Activated CD4-positive, alpha-beta memory T cell treated with anti-CD3 and anti-CD28 coated beads for 36 hours (primary cell): ENCODE measurements around the gene RCOR1. TPM values are rescaled to one million over a fixed set of nuclear protein-coding genes. Genes with fewer than 3 reads are reported as not detected.

Experiments
- CTCF ChIA-PET: fragments of 350-600 bp; sonication (Branson Sonifier 250); formaldehyde crosslinking; loops from one replicate; lab custom pipeline; 2021; ENCODE audit warnings: antibody characterized with exemption, inconsistent platforms; lab: Charles Lee
- POLR2A ChIA-PET: fragments of 350-600 bp; sonication (Branson Sonifier 250); formaldehyde crosslinking; loops from one replicate; lab custom pipeline; 2021; ENCODE audit warnings: antibody characterized with exemption; lab: Charles Lee
- DNase-seq: peaks from one replicate; pipeline ENCODE4 v3.0.0-alpha.2; 2020
- H3K27ac Mint-ChIP-seq: one replicate; pipeline ENCODE4 v1.8.0; 2021; ENCODE audit warnings: mixed read lengths
- H3K27me3 Mint-ChIP-seq: one replicate; pipeline ENCODE4 v1.8.0; 2021; ENCODE audit warnings: mixed read lengths
- H3K36me3 Mint-ChIP-seq: one replicate; pipeline ENCODE4 v1.8.0; 2021; ENCODE audit warnings: mixed read lengths
- H3K4me1 Mint-ChIP-seq: one replicate; pipeline ENCODE4 v1.8.0; 2021; ENCODE audit warnings: low read depth, mixed read lengths
- H3K4me3 Mint-ChIP-seq: one replicate; pipeline ENCODE4 v1.8.0; 2021; ENCODE audit warnings: mild to moderate bottlenecking, mixed read lengths
- H3K9me3 Mint-ChIP-seq: one replicate; pipeline ENCODE4 v1.8.0; 2021; ENCODE audit warnings: mixed read lengths
- intact Hi-C: fragments of 100-400 bp; cut with micrococcal nuclease; formaldehyde crosslinking; loops from one replicate; pipeline ENCODE4 v1.15.1; 2023
- total RNA-seq, 2 experiments: library from RNA; stranded (reverse); gene quantifications; one replicate each; pipeline ENCODE4 v1.2.3, GENCODE V29; 2021

The RCOR1 gene
- total RNA-seq, 2 experiments from 2014 or later = 14.1 to 14.3 TPM

- Mint-ChIP-seq H3K4me3 (no peak overlapping the region), H3K27me3 (no peaks in the 10 kb centered on the region), H3K27ac (no peak overlapping the region), H3K4me1 (peaks cover 4% of the 10 kb centered on the region), H3K36me3 (no peaks in the 10 kb centered on the region), H3K9me3 (no peaks in the 10 kb centered on the region)
- intact Hi-C loops = loop anchor here (1.0 kb wide), 1 partner anchor 45 kb away; no protein-coding TSS in a partner anchor
- ChIA-PET POLR2A (no interaction called here), CTCF (no interaction called here)
- DNase-seq = no peak
Observed at GRCh38 chr14:102588821-102589220, 3.6 kb upstream of the RCOR1 start.

- no peaks in the 10 kb centered on the region for H3K27me3 Mint-ChIP-seq
- CTCF ChIA-PET = interaction anchor here (1.6 kb wide), 1 partner anchor 18 kb away, joined by 3 read pairs; no protein-coding TSS in a partner anchor
- H3K27ac Mint-ChIP-seq = no peak overlapping the region
- intact Hi-C loops = loop anchor here (1.0 to 10.0 kb wide), 5 partner anchors 46 to 273 kb away; partner anchors contain the start of genes CINP, TECPR2, TRAF3 and ZNF839
- peaks cover 14% of the 10 kb centered on the region for H3K4me1 Mint-ChIP-seq
- no peak for DNase-seq
- POLR2A ChIA-PET = no interaction called here
- H3K36me3 Mint-ChIP-seq = peaks cover 2% of the 10 kb centered on the region
- H3K4me3 Mint-ChIP-seq = no peak overlapping the region
- H3K9me3 Mint-ChIP-seq = no peaks in the 10 kb centered on the region
Observed at GRCh38 chr14:102589761-102590290, 2.6 kb upstream of the RCOR1 start.

- H3K9me3 Mint-ChIP-seq = no peaks in the 10 kb centered on the region
- no peak for DNase-seq
- intact Hi-C loops = loop anchor here (5.0 to 10.0 kb wide), 4 partner anchors 184 to 273 kb away; partner anchors contain the start of genes CINP, TECPR2, TRAF3 and ZNF839
- H3K36me3 Mint-ChIP-seq = peaks cover 2% of the 10 kb centered on the region
- peak overlapping the region; percentile 67 for H3K4me3 Mint-ChIP-seq
- no peak overlapping the region for H3K27ac Mint-ChIP-seq
- peaks cover 20% of the 10 kb centered on the region for H3K4me1 Mint-ChIP-seq
- ChIA-PET POLR2A (no interaction called here), CTCF (interaction anchor here (1.0 to 1.6 kb wide), 4 partner anchors 19 to 152 kb away, joined by 3 to 11 read pairs (median 3); no protein-coding TSS in a partner anchor)
- no peaks in the 10 kb centered on the region for H3K27me3 Mint-ChIP-seq
Observed at GRCh38 chr14:102590667-102591099, 1.8 kb upstream of the RCOR1 start.

- peaks cover 28% of the 10 kb centered on the region for H3K4me1 Mint-ChIP-seq
- H3K9me3 Mint-ChIP-seq = no peaks in the 10 kb centered on the region
- H3K4me3 Mint-ChIP-seq = peak overlapping the region; percentile 67
- peak; percentile 30 for DNase-seq
- H3K27me3 Mint-ChIP-seq = no peaks in the 10 kb centered on the region
- peak overlapping the region; percentile 58 for H3K27ac Mint-ChIP-seq
- ChIA-PET CTCF (interaction anchor here (1.0 to 1.6 kb wide), 4 partner anchors 20 to 153 kb away, joined by 3 to 11 read pairs (median 3); no protein-coding TSS in a partner anchor), POLR2A (no interaction called here)
- intact Hi-C loops = loop anchor here (5.0 to 10.0 kb wide), 4 partner anchors 183 to 274 kb away; partner anchors contain the start of genes CINP, TECPR2, TRAF3 and ZNF839
- peaks cover 2% of the 10 kb centered on the region for H3K36me3 Mint-ChIP-seq
Observed at GRCh38 chr14:102591372-102591943, 991 bp upstream of the RCOR1 start.

GRCh38 chr14:102592763-102593060, 263 bp downstream of the RCOR1 start:
- Mint-ChIP-seq H3K36me3 (peaks cover 2% of the 10 kb centered on the region), H3K9me3 (no peaks in the 10 kb centered on the region), H3K4me3 (peak overlapping the region; percentile 29), H3K27me3 (no peaks in the 10 kb centered on the region), H3K4me1 (peaks cover 32% of the 10 kb centered on the region), H3K27ac (no peak overlapping the region)
- intact Hi-C loops = loop anchor here (1.0 to 10.0 kb wide), 6 partner anchors 68 to 453 kb away; partner anchors contain the start of genes CINP, TECPR2, TRAF3 and WDR20
- ChIA-PET CTCF (no interaction called here), POLR2A (no interaction called here)
- no peak for DNase-seq

DNA sequence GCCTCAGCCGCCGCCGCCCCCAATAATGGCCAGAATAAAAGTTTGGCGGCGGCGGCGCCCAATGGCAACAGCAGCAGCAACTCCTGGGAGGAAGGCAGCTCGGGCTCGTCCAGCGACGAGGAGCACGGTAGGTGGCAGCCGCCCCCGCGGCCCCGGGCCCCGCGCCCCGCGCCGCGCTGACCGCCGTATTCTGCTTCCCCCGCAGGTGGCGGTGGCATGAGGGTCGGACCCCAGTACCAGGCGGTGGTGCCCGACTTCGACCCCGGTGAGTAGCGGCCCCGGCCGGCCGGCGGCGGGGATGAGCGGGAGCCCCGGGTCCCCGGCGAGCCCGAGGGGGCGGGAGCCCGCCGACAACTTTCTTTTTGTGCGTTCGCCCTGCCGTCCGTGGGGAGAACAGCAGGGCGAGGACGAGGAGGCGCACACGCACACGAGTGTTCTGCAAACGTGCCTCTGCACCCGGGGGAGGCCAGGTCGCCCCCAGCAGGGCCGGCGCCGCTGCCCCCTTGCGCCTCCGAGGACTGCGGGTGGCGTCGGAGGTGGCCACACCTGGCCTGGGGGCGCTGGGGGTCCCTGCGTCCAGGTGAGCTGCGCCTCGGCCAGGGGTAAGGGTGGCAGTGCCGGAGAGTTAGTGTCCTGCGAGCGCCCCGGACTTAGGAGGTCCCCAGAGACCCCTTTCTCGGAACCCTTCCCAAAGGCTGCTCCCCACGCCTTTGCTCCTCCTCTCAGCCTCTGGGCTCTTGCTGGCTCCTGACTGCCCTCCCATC, 794 bp downstream of the RCOR1 start:
- ChIA-PET CTCF (interaction anchor here (0.8 to 2.7 kb wide), 15 partner anchors 11 to 485 kb away, joined by 3 to 29 read pairs (median 7); no protein-coding TSS in a partner anchor), POLR2A (no interaction called here)
- H3K27ac Mint-ChIP-seq = peak overlapping the region; percentile 25
- intact Hi-C loops = loop anchor here (5.0 to 10.0 kb wide), 4 partner anchors 182 to 276 kb away; partner anchors contain the start of genes CINP, TECPR2, TRAF3 and ZNF839
- H3K4me1 Mint-ChIP-seq = peaks cover 32% of the 10 kb centered on the region
- no peaks in the 10 kb centered on the region for H3K9me3 Mint-ChIP-seq
- H3K27me3 Mint-ChIP-seq = no peaks in the 10 kb centered on the region
- peak; percentile 65 for DNase-seq
- H3K36me3 Mint-ChIP-seq = peaks cover 2% of the 10 kb centered on the region
- peak overlapping the region; percentile 80 for H3K4me3 Mint-ChIP-seq

DNA sequence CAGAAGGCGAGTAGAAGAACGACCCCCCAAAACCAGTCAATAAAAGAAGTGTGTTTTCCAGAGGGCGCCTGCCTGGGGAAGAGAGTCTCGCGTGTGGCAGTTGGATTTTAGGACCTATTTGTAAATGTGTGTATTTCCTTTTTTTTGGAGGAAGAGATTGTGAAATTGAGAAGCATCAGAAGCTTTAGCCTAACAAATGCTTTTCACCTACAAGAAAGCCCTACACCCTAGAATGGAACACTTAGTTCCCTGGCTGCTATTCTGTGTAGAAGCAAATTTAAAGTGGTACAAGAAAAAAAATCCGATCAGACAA, 1.3 kb downstream of the RCOR1 start:
- Mint-ChIP-seq H3K4me3 (peak overlapping the region; percentile 80), H3K9me3 (no peaks in the 10 kb centered on the region), H3K4me1 (peaks cover 33% of the 10 kb centered on the region), H3K36me3 (peaks cover 2% of the 10 kb centered on the region), H3K27me3 (no peaks in the 10 kb centered on the region), H3K27ac (peak overlapping the region; percentile 25)
- no peak for DNase-seq
- intact Hi-C loops = loop anchor here (1.0 to 10.0 kb wide), 6 partner anchors 15 to 276 kb away; partner anchors contain the start of genes CINP, TECPR2, TRAF3 and ZNF839
- ChIA-PET CTCF (interaction anchor here (0.6 to 2.7 kb wide), 28 partner anchors 10 to 1420 kb away, joined by 3 to 29 read pairs (median 4); no protein-coding TSS in a partner anchor), POLR2A (interaction anchor here (0.7 kb wide), 1 partner anchor 51 kb away, joined by 3 read pairs; no protein-coding TSS in a partner anchor)

- no peaks in the 10 kb centered on the region for H3K27me3 Mint-ChIP-seq
- H3K4me1 Mint-ChIP-seq = peaks cover 39% of the 10 kb centered on the region
- peak overlapping the region; percentile 80 for H3K4me3 Mint-ChIP-seq
- H3K27ac Mint-ChIP-seq = peak overlapping the region; percentile 9
- peaks cover 4% of the 10 kb centered on the region for H3K36me3 Mint-ChIP-seq
- ChIA-PET POLR2A (interaction anchor here (0.7 to 1.8 kb wide), 4 partner anchors 13 to 393 kb away, joined by 3 to 4 read pairs (median 4); no protein-coding TSS in a partner anchor), CTCF (interaction anchor here (0.6 to 2.7 kb wide), 40 partner anchors 9 to 1419 kb away, joined by 3 to 29 read pairs (median 4); no protein-coding TSS in a partner anchor)
- intact Hi-C loops = loop anchor here (1.0 to 10.0 kb wide), 6 partner anchors 14 to 277 kb away; partner anchors contain the start of genes CINP, TECPR2, TRAF3 and ZNF839
- DNase-seq = peak; percentile 81
- no peaks in the 10 kb centered on the region for H3K9me3 Mint-ChIP-seq
Observed at GRCh38 chr14:102594514-102595175, 2.2 kb downstream of the RCOR1 start.

DNA sequence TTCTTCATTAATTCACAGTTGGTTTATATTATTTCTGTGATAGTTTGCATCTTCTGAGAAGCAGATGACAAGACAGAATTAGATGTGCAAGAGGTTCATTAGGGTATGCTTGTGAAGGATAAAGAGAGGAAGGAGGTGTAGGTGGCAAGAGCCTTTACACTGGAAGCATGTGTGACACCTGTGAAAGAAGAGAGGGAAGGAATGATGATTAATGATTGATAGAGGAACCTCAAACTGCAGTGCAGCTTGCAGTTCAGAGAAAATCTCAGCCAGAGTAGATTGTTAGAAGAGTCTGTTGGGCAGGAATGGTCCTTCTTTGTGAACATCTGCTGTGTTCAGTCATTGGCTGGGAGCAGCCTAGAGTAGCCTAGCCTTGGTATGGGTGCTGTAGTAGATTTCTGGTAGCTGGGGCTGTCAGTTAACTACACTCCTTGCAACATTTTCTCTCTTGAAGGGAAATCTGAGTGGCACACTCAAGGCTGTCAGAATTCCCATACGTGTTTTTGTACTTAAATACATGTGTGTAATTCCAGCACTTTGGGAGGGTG, 9.0 kb downstream of the RCOR1 start:
- H3K27me3 Mint-ChIP-seq = no peaks in the 10 kb centered on the region
- CTCF ChIA-PET = no interaction called here
- intact Hi-C loops = no loop called here
- DNase-seq = no peak
- POLR2A ChIA-PET = no interaction called here
- H3K9me3 Mint-ChIP-seq = no peaks in the 10 kb centered on the region
- H3K36me3 Mint-ChIP-seq = peaks cover 9% of the 10 kb centered on the region
- no peak overlapping the region for H3K4me3 Mint-ChIP-seq
- H3K4me1 Mint-ChIP-seq = peaks cover 47% of the 10 kb centered on the region
- H3K27ac Mint-ChIP-seq = no peak overlapping the region

DNA sequence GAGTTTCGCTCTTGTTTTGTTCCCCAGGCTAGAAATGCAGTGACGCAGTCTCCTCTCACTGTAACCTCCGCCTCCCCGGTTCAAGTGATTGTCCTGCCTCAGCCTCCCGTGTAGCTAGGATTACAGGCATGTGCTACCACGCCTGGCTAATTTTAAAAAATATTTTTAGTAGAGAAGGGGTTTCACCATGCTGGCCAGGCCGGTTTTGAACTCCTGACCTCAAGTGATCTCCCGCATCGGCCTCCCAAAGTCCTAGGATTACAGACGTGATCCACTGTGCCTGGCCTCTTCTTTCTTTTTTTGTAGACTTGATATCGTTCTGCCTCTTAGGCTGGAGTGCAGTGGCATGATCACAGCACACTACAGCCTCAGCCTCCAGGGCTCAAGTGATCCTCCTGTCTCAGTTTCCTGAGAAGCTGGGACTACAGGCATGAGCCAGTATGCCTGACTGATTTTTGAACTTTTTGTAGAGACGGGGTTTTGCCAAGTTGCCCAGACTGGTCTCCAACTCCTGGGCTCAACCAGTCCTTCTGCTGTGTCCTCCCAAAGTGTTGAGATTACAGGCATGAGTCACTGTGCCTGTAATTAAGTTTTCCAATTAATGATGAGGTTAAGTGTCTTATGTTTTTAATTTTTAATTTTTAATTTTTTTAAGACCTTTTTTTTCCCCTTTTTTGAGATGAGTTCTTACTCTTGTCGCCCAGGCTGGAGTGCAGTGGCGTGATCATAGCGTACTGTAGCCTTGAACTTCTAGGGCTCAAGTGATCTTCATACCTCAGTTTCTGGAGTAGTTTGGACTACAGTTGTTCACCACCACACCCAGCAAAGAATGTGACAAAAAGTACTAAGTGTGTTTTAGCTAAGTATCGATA, 10.2 kb downstream of the RCOR1 start:
- no peak overlapping the region for H3K4me3 Mint-ChIP-seq
- ChIA-PET CTCF (interaction anchor here (2.7 kb wide), 1 partner anchor 8 kb away, joined by 12 read pairs; no protein-coding TSS in a partner anchor), POLR2A (no interaction called here)
- H3K4me1 Mint-ChIP-seq = peaks cover 50% of the 10 kb centered on the region
- no peaks in the 10 kb centered on the region for H3K27me3 Mint-ChIP-seq
- no peak for DNase-seq
- peaks cover 9% of the 10 kb centered on the region for H3K36me3 Mint-ChIP-seq
- H3K27ac Mint-ChIP-seq = no peak overlapping the region
- H3K9me3 Mint-ChIP-seq = no peaks in the 10 kb centered on the region
- intact Hi-C loops = no loop called here
